Measurements from ENCODE around the gene ABCC6. TPM values are rescaled to one million over a fixed set of nuclear protein-coding genes. Genes with fewer than 3 reads are reported as not detected.
"Not testable (repeated sequence)": the region's sequence is repeated elsewhere in the genome, so short reads cannot be mapped to it uniquely, and the experiment has no call there.

The ABCC6 gene
- total RNA-seq, 1 donor = 0.36 TPM

GRCh38 chr16:16202400-16203143 lies 20.7 kb downstream of the ABCC6 start:
- not testable (repeated sequence) for H4K20me1 ChIP-seq (ENCODE audit: insufficient read depth, low read length); H3K4me3 ChIP-seq (ENCODE audit: insufficient read depth, low read length); H3K4me1 ChIP-seq (ENCODE audit: insufficient read depth, low read length); H3K4me2 ChIP-seq (ENCODE audit: insufficient read depth, low read length); H3K27me3 ChIP-seq (ENCODE audit: insufficient read depth, low read length); H2AFZ ChIP-seq (ENCODE audit: low read length); H3K9me3 ChIP-seq (ENCODE audit: low read depth, low read length); H3K36me3 ChIP-seq (ENCODE audit: insufficient read depth, low read length); H3K27ac ChIP-seq (ENCODE audit: low read depth, low read length); DNase-seq (ENCODE audit: insufficient read length, low spot score, missing footprints); H3K79me2 ChIP-seq (ENCODE audit: insufficient read depth, low read length)
- TF ChIP-seq, protein P1, sequence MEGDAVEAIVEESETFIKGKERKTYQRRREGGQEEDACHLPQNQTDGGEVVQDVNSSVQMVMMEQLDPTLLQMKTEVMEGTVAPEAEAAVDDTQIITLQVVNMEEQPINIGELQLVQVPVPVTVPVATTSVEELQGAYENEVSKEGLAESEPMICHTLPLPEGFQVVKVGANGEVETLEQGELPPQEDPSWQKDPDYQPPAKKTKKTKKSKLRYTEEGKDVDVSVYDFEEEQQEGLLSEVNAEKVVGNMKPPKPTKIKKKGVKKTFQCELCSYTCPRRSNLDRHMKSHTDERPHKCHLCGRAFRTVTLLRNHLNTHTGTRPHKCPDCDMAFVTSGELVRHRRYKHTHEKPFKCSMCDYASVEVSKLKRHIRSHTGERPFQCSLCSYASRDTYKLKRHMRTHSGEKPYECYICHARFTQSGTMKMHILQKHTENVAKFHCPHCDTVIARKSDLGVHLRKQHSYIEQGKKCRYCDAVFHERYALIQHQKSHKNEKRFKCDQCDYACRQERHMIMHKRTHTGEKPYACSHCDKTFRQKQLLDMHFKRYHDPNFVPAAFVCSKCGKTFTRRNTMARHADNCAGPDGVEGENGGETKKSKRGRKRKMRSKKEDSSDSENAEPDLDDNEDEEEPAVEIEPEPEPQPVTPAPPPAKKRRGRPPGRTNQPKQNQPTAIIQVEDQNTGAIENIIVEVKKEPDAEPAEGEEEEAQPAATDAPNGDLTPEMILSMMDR (IDR thresholded peaks at IDR 0.05; ENCODE audit: extremely low read depth, low read depth, low read length) = peak; percentile 40

DNA sequence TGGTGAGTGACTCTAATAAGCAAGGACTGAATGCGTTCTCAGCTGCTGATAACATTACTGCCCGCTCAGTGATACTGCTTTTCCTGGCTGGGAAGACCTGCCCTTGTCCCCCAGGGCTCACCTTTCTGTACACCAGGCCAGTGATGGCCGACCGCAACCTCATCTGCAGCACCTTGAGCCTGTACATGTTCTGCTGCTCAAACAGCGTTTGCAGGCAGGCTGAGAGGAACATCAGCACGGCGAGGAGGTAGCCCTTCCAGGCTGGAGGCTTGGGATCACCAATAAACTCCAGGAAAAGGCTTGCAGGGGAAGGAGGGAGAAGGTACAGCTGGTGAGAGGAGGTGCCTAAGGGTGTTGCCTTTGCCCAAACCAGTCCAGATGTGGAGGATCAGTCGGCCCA lies 21.4 kb downstream of the ABCC6 start:
- H3K4me1 ChIP-seq (ENCODE audit: insufficient read depth, low read length); H3K79me2 ChIP-seq (ENCODE audit: insufficient read depth, low read length); H3K4me2 ChIP-seq (ENCODE audit: insufficient read depth, low read length); H3K9me3 ChIP-seq (ENCODE audit: low read depth, low read length); H3K4me3 ChIP-seq (ENCODE audit: insufficient read depth, low read length); H3K36me3 ChIP-seq (ENCODE audit: insufficient read depth, low read length); DNase-seq (ENCODE audit: insufficient read length, low spot score, missing footprints); H3K27ac ChIP-seq (ENCODE audit: low read depth, low read length); H2AFZ ChIP-seq (ENCODE audit: low read length); H3K27me3 ChIP-seq (ENCODE audit: insufficient read depth, low read length); H4K20me1 ChIP-seq (ENCODE audit: insufficient read depth, low read length): not testable (repeated sequence)

DNA sequence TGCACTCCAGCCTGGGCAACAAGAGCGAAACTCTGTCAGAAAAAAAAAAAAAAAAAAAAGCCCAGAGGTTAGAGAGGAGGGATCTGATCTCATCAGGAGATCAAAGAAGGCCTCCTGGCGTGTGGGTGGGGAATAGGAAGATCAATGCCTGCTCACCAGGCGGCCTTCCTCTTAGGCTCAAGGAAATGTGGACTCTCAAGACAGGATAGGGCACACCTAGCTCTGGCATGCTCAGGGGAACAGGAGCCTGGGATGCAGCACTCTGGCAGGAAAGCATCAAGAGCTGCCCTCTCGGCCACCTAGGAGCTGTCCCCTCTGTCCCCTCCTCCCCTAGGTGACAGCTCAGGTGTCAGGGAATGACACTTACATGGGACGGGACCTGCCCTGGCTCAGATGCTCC lies 22.9 kb downstream of the ABCC6 start:
- not testable (repeated sequence) for H3K36me3 ChIP-seq (ENCODE audit: insufficient read depth, low read length); H3K27ac ChIP-seq (ENCODE audit: low read depth, low read length); H3K9me3 ChIP-seq (ENCODE audit: low read depth, low read length); H2AFZ ChIP-seq (ENCODE audit: low read length); H4K20me1 ChIP-seq (ENCODE audit: insufficient read depth, low read length); DNase-seq (ENCODE audit: insufficient read length, low spot score, missing footprints); H3K4me2 ChIP-seq (ENCODE audit: insufficient read depth, low read length); H3K4me1 ChIP-seq (ENCODE audit: insufficient read depth, low read length); H3K79me2 ChIP-seq (ENCODE audit: insufficient read depth, low read length); H3K4me3 ChIP-seq (ENCODE audit: insufficient read depth, low read length)
- H3K27me3 ChIP-seq (ENCODE audit: insufficient read depth, low read length) = peaks cover 14% of the 10 kb centered on the region

DNA sequence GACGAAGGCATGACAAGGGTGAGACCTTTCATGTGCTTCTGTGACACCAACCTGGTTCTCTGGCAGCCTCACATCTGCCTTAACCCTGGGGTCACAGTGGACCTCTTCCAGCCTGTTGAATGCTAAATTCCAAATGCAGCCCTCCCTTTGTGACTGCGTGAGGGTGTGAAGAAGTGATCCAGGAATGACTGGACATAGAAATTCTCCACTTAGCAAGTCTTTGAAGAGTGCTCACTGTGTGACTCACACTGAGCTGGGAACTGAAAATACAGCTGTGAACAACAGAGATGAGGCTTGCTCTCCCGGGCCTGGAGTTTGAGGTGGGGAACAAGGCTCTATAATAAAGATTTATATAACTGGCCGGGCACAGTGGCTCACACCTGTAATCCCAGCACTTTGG lies 23.9 kb downstream of the ABCC6 start:
- not testable (repeated sequence) for H3K4me1 ChIP-seq (ENCODE audit: insufficient read depth, low read length); H3K36me3 ChIP-seq (ENCODE audit: insufficient read depth, low read length); H3K4me3 ChIP-seq (ENCODE audit: insufficient read depth, low read length); DNase-seq (ENCODE audit: insufficient read length, low spot score, missing footprints); H2AFZ ChIP-seq (ENCODE audit: low read length); H3K9me3 ChIP-seq (ENCODE audit: low read depth, low read length); H3K27ac ChIP-seq (ENCODE audit: low read depth, low read length); H3K4me2 ChIP-seq (ENCODE audit: insufficient read depth, low read length); H3K79me2 ChIP-seq (ENCODE audit: insufficient read depth, low read length); H4K20me1 ChIP-seq (ENCODE audit: insufficient read depth, low read length)
- H3K27me3 ChIP-seq (ENCODE audit: insufficient read depth, low read length) = peaks cover 14% of the 10 kb centered on the region

GRCh38 chr16:16197966-16198365 lies 25.3 kb downstream of the ABCC6 start:
- H2AFZ ChIP-seq (ENCODE audit: low read length) = no peak overlapping the region
- H3K9me3 ChIP-seq (ENCODE audit: low read depth, low read length) = no peaks in the 10 kb centered on the region
- H3K27ac ChIP-seq (ENCODE audit: low read depth, low read length) = no peak overlapping the region
- H3K4me3 ChIP-seq (ENCODE audit: insufficient read depth, low read length) = no peak overlapping the region
- DNase-seq (ENCODE audit: insufficient read length, low spot score, missing footprints) = no peak
- no peaks in the 10 kb centered on the region for H3K4me1 ChIP-seq (ENCODE audit: insufficient read depth, low read length)
- H3K79me2 ChIP-seq (ENCODE audit: insufficient read depth, low read length) = no peaks in the 10 kb centered on the region
- TF ChIP-seq, protein P1 (IDR thresholded peaks at IDR 0.05; ENCODE audit: extremely low read depth, low read depth, low read length) = no peak
- H3K4me2 ChIP-seq (ENCODE audit: insufficient read depth, low read length) = no peak overlapping the region
- H3K27me3 ChIP-seq (ENCODE audit: insufficient read depth, low read length) = peaks cover 18% of the 10 kb centered on the region
- H4K20me1 ChIP-seq (ENCODE audit: insufficient read depth, low read length) = no peaks in the 10 kb centered on the region
- H3K36me3 ChIP-seq (ENCODE audit: insufficient read depth, low read length) = no peaks in the 10 kb centered on the region
